Adipocyte (in vitro differentiated cells): Measurements from ENCODE around the gene TNFRSF19.
"Not testable (repeated sequence)": the region's sequence is repeated elsewhere in the genome, so short reads cannot be mapped to it uniquely, and the experiment has no call there.

Experiments used
- DNase-seq: peaks from one replicate; pipeline ENCODE4 v3.0.0-alpha.2; 2015; ENCODE audit warnings: low read depth
- H3K27me3 ChIP-seq: replicated peaks from 2 replicates; pipeline ENCODE4 v1.7.0; 2013; ENCODE audit warnings: mild to moderate bottlenecking, low read length, moderate library complexity; ENCODE audit not compliant: control insufficient read depth, insufficient read depth
- H3K36me3 ChIP-seq: 2 replicates; pipeline ENCODE4 v1.7.0; 2013; ENCODE audit warnings: low read length, mild to moderate bottlenecking, moderate library complexity; ENCODE audit not compliant: control insufficient read depth, insufficient read depth, severe bottlenecking
- H3K4me1 ChIP-seq: 2 replicates; pipeline ENCODE4 v1.7.0; 2013; ENCODE audit warnings: mild to moderate bottlenecking, low read length, moderate library complexity; ENCODE audit not compliant: control insufficient read depth, insufficient read depth
- H3K4me3 ChIP-seq: 2 replicates; pipeline ENCODE4 v1.7.0; 2013; ENCODE audit warnings: mild to moderate bottlenecking, low read length, moderate library complexity
- H3K9ac ChIP-seq: 2 replicates; pipeline ENCODE4 v1.7.0; 2013; ENCODE audit warnings: mild to moderate bottlenecking, low read length, moderate library complexity
- H3K9me3 ChIP-seq: 2 replicates; pipeline ENCODE4 v1.7.0; 2013; ENCODE audit warnings: mild to moderate bottlenecking, low read length, moderate library complexity; ENCODE audit not compliant: control insufficient read depth

Gene TNFRSF19

GRCh38 chr13:23570099-23570920 lies at the start of gene TNFRSF19:
TNFRSF19 (plus strand) TSS chr13:23570412; CDS start chr13:23590184, 19,772 bp downstream.
- H3K9ac ChIP-seq = no peak within 1 kb of the TSS
- DNase-seq = peak; percentile 61

GRCh38 chr13:23529926-23530325 lies 40.3 kb upstream of the TNFRSF19 start:
- H3K4me1 ChIP-seq, H3K4me3 ChIP-seq, H3K9me3 ChIP-seq, H3K9ac ChIP-seq, DNase-seq, H3K36me3 ChIP-seq: not testable (repeated sequence)
- peaks cover 13% of the 10 kb centered on the region for H3K27me3 ChIP-seq

More at GRCh38 chr13:23570099-23570920, at the start of gene TNFRSF19:
- H3K36me3 ChIP-seq = no peaks in the 10 kb centered on the region
- H3K9me3 ChIP-seq = no peaks in the 10 kb centered on the region
- H3K27me3 ChIP-seq = peaks cover 11% of the 10 kb centered on the region
- H3K4me1 ChIP-seq = peaks cover 10% of the 10 kb centered on the region
- peak within 1 kb of the TSS; percentile 59 for H3K4me3 ChIP-seq

GRCh38 chr13:23531446-23531845 lies 38.8 kb upstream of the TNFRSF19 start:
- no peak for DNase-seq
- Histone ChIP-seq H3K4me1 (no peaks in the 10 kb centered on the region), H3K4me3 (no peak overlapping the region), H3K36me3 (no peaks in the 10 kb centered on the region), H3K9me3 (no peaks in the 10 kb centered on the region), H3K27me3 (peaks cover 10% of the 10 kb centered on the region), H3K9ac (no peak overlapping the region)

GRCh38 chr13:23534090-23534489 lies 36.1 kb upstream of the TNFRSF19 start:
- no peak for DNase-seq
- no peak overlapping the region for H3K9ac ChIP-seq
- no peak overlapping the region for H3K4me3 ChIP-seq
- H3K4me1 ChIP-seq = no peaks in the 10 kb centered on the region
- H3K9me3 ChIP-seq = peaks cover 4% of the 10 kb centered on the region
- no peaks in the 10 kb centered on the region for H3K36me3 ChIP-seq
- H3K27me3 ChIP-seq = peaks cover 10% of the 10 kb centered on the region

GRCh38 chr13:23541221-23541824 lies 28.9 kb upstream of the TNFRSF19 start:
- Histone ChIP-seq H3K27me3 (no peaks in the 10 kb centered on the region), H3K4me3 (no peak overlapping the region), H3K4me1 (no peaks in the 10 kb centered on the region), H3K9ac (no peak overlapping the region), H3K36me3 (no peaks in the 10 kb centered on the region), H3K9me3 (peaks cover 4% of the 10 kb centered on the region)
- DNase-seq = no peak

GRCh38 chr13:23544668-23545067 lies 25.5 kb upstream of the TNFRSF19 start:
- Histone ChIP-seq H3K4me3 (no peak overlapping the region), H3K9ac (no peak overlapping the region)

GRCh38 chr13:23547000-23547590 lies 23.1 kb upstream of the TNFRSF19 start:
- Histone ChIP-seq H3K4me3 (peak overlapping the region; percentile 80), H3K9ac (peak overlapping the region; percentile 69), H3K4me1 (peaks cover 3% of the 10 kb centered on the region), H3K27me3 (no peaks in the 10 kb centered on the region), H3K9me3 (no peaks in the 10 kb centered on the region), H3K36me3 (no peaks in the 10 kb centered on the region)
- DNase-seq = peak; percentile 54

More at GRCh38 chr13:23544668-23545067, 25.5 kb upstream of the TNFRSF19 start:
- no peaks in the 10 kb centered on the region for H3K36me3 ChIP-seq
- no peak for DNase-seq
- peaks cover 3% of the 10 kb centered on the region for H3K4me1 ChIP-seq
- H3K27me3 ChIP-seq = no peaks in the 10 kb centered on the region
- H3K9me3 ChIP-seq = no peaks in the 10 kb centered on the region

GRCh38 chr13:23549724-23550123 lies 20.5 kb upstream of the TNFRSF19 start:
- Histone ChIP-seq H3K4me3 (no peak overlapping the region), H3K36me3 (no peaks in the 10 kb centered on the region), H3K9me3 (no peaks in the 10 kb centered on the region), H3K27me3 (no peaks in the 10 kb centered on the region), H3K9ac (no peak overlapping the region), H3K4me1 (peaks cover 3% of the 10 kb centered on the region)
- no peak for DNase-seq

GRCh38 chr13:23550163-23550562 lies 20.0 kb upstream of the TNFRSF19 start:
- H3K9me3 ChIP-seq = no peaks in the 10 kb centered on the region
- H3K27me3 ChIP-seq = no peaks in the 10 kb centered on the region
- H3K36me3 ChIP-seq = no peaks in the 10 kb centered on the region
- H3K9ac ChIP-seq = no peak overlapping the region
- no peak overlapping the region for H3K4me3 ChIP-seq
- no peak for DNase-seq
- peaks cover 3% of the 10 kb centered on the region for H3K4me1 ChIP-seq

- H3K4me3 ChIP-seq = no peak overlapping the region
- H3K9ac ChIP-seq = no peak overlapping the region
- no peaks in the 10 kb centered on the region for H3K9me3 ChIP-seq
- no peak for DNase-seq
- no peaks in the 10 kb centered on the region for H3K36me3 ChIP-seq
- no peaks in the 10 kb centered on the region for H3K27me3 ChIP-seq
- peaks cover 3% of the 10 kb centered on the region for H3K4me1 ChIP-seq
Measured at GRCh38 chr13:23551213-23552008, 18.8 kb upstream of the TNFRSF19 start.

- Histone ChIP-seq H3K4me1 (peaks cover 3% of the 10 kb centered on the region), H3K9ac (no peak overlapping the region), H3K36me3 (no peaks in the 10 kb centered on the region), H3K4me3 (no peak overlapping the region), H3K27me3 (no peaks in the 10 kb centered on the region), H3K9me3 (no peaks in the 10 kb centered on the region)
- DNase-seq = no peak
Measured at GRCh38 chr13:23552171-23552570, 18.0 kb upstream of the TNFRSF19 start.
